Amygdala (tissue), 56 donors: ENCODE measurements around the gene ERLEC1.
A peak's percentile ranks its signal among the peaks of the same experiment; 100 is the strongest.
"Not testable (repeated sequence)": the region's sequence is repeated elsewhere in the genome, so short reads cannot be mapped to it uniquely, and the experiment has no call there.

ENCODE experiments used
- DNase-seq, 56 donors: peaks; one replicate each; lab custom pipeline; 2025; lab: John Stamatoyannopoulos, UW

Gene ERLEC1, protein sequence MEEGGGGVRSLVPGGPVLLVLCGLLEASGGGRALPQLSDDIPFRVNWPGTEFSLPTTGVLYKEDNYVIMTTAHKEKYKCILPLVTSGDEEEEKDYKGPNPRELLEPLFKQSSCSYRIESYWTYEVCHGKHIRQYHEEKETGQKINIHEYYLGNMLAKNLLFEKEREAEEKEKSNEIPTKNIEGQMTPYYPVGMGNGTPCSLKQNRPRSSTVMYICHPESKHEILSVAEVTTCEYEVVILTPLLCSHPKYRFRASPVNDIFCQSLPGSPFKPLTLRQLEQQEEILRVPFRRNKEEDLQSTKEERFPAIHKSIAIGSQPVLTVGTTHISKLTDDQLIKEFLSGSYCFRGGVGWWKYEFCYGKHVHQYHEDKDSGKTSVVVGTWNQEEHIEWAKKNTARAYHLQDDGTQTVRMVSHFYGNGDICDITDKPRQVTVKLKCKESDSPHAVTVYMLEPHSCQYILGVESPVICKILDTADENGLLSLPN

DNA sequence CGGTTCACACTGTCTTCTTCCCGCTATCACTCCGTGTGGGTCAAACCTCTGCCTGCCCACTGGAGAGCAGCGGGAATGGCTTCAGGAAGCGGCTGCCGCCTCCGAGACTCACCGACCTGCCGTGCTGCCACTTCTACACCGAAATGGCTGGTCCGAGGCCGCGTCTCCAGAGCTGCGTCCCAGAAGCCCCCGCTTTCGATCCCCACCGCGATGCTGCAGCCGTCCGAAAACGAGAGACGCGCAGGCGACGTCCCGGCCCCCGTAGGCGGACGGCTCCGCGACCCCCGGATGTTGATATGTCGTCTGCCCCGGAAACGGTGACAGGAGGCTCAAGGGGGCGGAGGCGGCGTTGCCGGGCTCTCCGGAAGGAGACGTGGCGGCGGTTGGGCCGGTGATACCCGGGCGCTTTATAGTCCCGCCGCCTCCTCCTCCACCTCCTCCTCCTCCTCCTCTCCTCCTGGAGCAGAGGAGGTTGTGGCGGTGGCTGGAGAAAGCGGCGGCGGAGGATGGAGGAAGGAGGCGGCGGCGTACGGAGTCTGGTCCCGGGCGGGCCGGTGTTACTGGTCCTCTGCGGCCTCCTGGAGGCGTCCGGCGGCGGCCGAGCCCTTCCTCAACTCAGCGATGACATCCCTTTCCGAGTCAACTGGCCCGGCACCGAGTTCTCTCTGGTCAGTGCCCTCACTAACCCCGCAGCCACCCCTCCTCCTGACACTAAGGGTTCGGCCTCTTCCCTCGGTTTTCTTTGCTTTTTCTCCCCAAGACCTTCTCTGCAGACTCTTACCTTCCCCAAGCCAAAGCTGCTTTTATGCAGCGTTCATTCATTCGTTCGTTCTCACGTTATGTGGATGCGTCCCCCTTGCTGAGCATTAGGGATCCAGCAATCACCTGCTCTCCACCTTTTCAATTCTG is at the start of gene ERLEC1, which contains the start of gene ASB3:
ERLEC1 (plus strand) TSS at position 340 of the 909 bp plus-strand sequence; CDS start at position 507, 167 bp downstream.
ASB3 (minus strand) TSS at position 249 of the 909 bp plus-strand sequence. CDS start 21,381 bp downstream, outside the sequence.
- DNase-seq, result peak; percentile 38 to 94 (median 86)

GRCh38 chr2:53737091-53737490 is 49.8 kb upstream of the ERLEC1 start:
- no peak for DNase-seq

DNA sequence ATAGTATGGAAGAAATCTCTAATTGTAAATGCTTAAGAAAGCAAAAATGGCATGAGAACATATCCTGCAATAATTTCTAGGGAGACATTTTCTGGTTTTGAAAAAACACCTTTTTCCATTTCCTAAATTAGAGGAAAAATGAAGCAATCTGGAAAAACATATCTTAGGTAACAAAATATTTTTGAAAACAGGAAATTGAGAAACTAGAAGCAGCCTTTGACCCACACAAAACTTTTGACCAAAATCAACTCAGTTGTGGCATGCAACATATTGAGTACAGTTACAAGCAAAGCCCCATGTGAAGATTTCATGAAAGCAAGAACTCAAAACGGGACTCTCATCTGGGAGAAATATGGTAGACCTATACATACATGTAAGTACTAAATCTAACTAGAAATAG is 47.8 kb upstream of the ERLEC1 start:
- DNase-seq, result no peak

DNA sequence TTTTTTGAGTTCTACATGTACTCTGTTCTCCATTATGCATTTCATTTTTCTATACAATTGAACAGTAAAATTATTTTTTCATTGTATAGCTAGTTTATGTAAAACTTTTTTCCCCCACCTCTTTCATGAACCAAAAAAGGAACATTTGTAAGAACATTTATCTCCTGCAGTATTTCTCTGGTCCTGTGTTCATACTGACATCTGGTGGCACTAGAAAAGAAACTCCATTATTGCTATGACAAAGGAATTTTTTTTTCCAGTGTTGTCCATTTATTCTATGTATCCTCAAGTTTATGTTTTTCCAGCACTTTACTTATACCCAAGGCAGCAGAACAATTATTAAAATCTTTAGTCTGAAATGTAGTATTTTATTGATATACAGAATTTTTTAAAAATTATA is 46.7 kb upstream of the ERLEC1 start:
- no peak for DNase-seq

DNA sequence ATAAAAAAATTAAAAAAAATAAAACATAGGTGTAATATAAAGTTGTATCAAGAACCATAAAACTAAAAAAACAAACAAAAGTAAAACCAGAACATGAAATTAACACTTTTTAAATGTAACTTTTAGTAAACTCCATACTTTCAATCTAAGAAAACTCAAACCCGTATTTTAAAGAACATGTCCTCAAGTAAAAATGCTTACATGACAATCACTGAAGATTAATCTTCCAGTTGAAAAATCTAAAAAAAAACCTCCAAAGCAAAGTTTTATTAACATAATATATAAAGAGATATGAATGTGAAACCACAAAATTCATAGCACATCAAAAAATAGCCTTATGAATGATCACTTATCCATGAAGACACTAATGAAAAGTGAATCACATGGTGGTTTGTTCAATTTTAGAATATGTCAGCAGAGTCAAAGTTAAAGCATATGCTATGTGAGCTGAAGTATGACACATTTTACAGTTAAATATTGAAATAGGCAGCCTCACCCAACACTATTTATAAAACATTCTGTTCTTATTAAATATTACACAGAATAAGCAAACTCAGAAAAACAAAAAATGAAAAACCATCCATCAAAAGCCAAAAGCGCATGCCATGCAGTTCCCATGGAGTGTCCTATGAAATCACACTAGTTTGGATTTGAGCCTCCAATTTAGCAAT is 42.3 kb upstream of the ERLEC1 start:
- DNase-seq, result no peak

- DNase-seq, result no peak
Measured at GRCh38 chr2:53750041-53750768, 36.6 kb upstream of the ERLEC1 start.

- DNase-seq, result no peak
Measured at GRCh38 chr2:53751728-53752127, 35.1 kb upstream of the ERLEC1 start.

DNA sequence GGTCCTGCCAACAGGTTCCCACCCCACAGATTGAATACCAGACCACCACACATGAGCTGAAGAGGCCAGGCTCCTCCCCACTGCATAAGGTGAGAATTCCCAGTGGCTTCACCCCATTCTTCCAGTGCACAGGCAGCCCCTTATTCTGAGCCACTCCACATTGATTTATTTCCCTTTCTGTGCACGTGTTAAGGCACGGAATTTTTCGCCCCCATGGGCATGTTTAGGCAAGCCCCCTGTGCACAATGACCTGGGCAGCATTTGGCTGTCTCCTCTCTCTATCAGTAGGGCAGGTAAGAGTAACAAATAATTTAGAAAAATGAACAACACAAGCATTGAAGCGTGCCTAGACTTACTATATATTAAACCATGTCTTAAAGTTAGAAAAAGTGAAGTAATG is 34.5 kb upstream of the ERLEC1 start:
- DNase-seq, result no peak

DNA sequence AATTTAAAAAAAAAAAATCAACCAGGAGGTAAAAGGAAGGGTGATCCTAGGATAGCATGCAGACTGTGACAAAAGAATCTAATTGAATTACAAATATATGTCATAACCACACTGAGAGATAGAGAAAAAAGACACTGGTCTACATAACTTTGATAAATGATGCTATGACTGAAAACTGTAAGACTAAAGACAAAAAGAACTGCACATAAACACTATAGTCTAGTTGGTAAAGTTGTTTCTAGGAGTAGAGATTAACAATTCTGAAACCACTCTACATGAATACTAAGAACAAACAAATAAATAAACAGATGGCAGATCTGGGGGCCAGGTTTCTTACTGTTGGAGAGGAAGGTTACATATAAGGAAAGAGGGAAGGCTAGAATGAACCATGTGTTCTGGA is 33.8 kb upstream of the ERLEC1 start:
- DNase-seq, result no peak

DNA sequence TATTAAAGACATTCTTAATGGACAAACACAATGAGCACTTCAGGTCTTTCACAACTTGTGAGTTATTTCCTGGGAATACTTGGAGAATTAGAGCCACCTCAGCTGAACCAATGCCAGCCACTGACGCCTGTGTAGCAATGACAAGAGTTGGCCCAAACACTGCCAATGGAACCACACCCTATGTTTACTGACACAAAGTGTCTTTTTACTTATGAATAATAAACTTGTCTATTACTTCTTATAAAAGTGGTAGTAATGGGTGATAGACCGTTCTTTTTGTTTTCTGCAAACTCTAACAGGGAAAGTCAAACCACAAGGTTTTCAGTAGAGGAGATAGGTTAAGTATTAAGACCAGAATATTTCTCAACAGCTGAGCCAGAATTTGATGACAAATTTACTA is 31.7 kb upstream of the ERLEC1 start:
- DNase-seq, result peak in 1 of 56 donors; percentile 32

DNA sequence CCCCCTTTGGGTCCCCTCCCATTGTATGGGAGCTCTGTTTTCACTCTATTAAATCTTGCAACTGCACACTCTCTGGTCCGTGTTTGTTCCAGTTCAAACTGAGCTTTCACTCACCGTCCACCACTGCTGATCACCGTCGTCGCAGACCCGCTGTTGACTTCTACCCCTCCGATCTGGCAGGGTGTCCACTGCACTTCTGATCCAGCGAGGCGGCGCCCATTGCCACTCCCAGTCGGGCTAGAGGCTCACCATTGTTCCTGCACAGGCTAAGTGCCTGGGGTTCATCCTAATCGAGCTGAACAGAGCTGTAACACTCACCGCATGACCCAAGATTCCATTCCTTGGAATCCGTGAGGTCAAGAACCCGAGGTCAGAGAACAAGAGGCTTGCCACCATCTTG is 30.2 kb upstream of the ERLEC1 start:
- no peak for DNase-seq

GRCh38 chr2:53757206-53757605 is 29.6 kb upstream of the ERLEC1 start:
- not testable (repeated sequence) for DNase-seq

GRCh38 chr2:53765767-53766166 is 21.1 kb upstream of the ERLEC1 start:
- DNase-seq, result no peak

- peak; percentile 16 to 86 (median 64) for DNase-seq
Measured at GRCh38 chr2:53767405-53768241, 19.2 kb upstream of the ERLEC1 start, which contains the start of gene CHAC2. TSS of gene CHAC2 (plus strand) at chr2:53767804. CDS start at chr2:53767887, 83 bp downstream.

GRCh38 chr2:53768242-53768542 is 18.7 kb upstream of the ERLEC1 start:
- DNase-seq, result peak in 2 of 56 donors; percentile 16 to 28

DNA sequence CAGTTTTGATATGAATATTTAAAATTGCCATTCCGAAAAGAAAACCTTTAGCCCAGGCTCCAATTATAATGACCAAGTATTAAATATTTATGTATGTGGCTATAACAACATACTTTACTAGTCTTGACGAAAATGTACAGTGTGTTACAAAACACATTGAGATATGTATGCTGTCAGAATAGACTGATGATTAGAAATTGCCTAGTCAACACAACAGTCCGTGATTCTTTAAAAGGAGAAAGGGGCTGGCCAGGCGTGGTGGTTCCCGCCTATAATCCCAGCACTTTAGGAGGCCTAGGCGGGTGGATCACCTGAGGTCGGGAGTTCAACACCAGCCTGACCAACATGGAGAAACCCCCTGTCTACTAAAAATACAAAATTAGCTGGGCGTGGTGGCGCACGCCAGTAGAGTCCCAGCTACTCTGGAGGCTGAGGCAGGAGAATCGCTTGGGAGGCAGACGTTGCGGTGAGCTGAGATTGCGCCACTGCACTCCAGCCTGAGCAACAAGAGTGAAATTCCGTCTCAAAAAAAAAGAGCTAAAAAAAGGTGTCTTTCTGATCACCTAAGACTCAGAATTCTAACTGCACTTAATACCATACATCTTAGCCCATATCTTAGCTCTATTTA is 17.4 kb upstream of the ERLEC1 start:
- no peak for DNase-seq

DNA sequence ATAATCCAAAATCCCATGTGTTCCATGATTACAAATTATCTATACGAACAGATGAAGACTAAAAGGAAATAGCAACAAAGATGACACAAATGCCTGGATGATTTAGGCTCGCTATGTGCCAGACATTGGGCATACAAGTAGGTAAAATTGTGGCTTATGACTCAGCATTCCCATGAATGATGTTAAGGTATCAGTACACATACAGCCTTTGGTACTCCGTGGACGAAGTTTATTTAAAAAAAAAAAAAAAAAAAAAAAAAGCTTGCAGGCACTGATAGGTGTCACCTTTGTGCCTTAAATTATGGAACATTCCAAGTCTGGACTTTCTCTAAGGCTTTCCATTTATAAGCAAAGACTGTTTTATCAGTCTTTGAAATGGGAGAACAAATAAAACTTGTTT is 16.6 kb upstream of the ERLEC1 start:
- DNase-seq, result no peak

GRCh38 chr2:53777134-53777533 is 9.7 kb upstream of the ERLEC1 start:
- no peak for DNase-seq
